CD14-positive monocyte (primary cell): ENCODE measurements around the gene VAMP3. TPM values are rescaled to one million over a fixed set of nuclear protein-coding genes. Genes with fewer than 3 reads are reported as not detected.

Experiments
- DNase-seq, 3 donors: peaks; one replicate each; pipeline ENCODE4 v3.0.0-alpha.2; 2011 to 2022
- H2AFZ ChIP-seq: 2 replicates; pipeline ENCODE4 v1.6.0; 2012; ENCODE audit warnings: mild to moderate bottlenecking, low read depth, low read length, inconsistent platforms; ENCODE audit not compliant: insufficient read depth, poor library complexity, severe bottlenecking
- H3K27ac ChIP-seq, 2 donors: 1 replicate in 1 of 2; 2 replicates in 1 of 2; pipeline ENCODE4 v1.5.1; 2012 to 2013; ENCODE audit warnings: low read length in 2 of 2, control low read depth in 1 of 2, inconsistent platforms in 1 of 2, low read depth in 1 of 2, mild to moderate bottlenecking in 1 of 2
- H3K27me3 ChIP-seq, 2 donors: one replicate each; pipeline versions ENCODE4 v1.6.0 to v1.6.1; 2011 to 2013; ENCODE audit warnings: low read length in 2 of 2; ENCODE audit not compliant: control insufficient read depth in 2 of 2, insufficient read depth in 2 of 2
- H3K36me3 ChIP-seq, 2 donors: replicated peaks in 1 of 2; 1 replicate in 1 of 2; 2 replicates in 1 of 2; pipeline versions ENCODE4 v1.5.1 to v1.6.1; 2012 to 2013; ENCODE audit warnings: low read length in 2 of 2, control low read depth in 1 of 2, inconsistent platforms in 1 of 2, mild to moderate bottlenecking in 1 of 2; ENCODE audit not compliant: insufficient read depth in 2 of 2, control insufficient read depth in 1 of 2
- H3K4me1 ChIP-seq, 2 donors: 1 replicate in 1 of 2; 2 replicates in 1 of 2; pipeline versions ENCODE4 v1.5.1 to v1.6.1; 2012 to 2013; ENCODE audit warnings: low read length in 2 of 2, control low read depth in 1 of 2, inconsistent platforms in 1 of 2, mild to moderate bottlenecking in 1 of 2, moderate library complexity in 1 of 2; ENCODE audit not compliant: insufficient read depth in 2 of 2, control insufficient read depth in 1 of 2
- H3K4me2 ChIP-seq: replicated peaks from 2 replicates; pipeline ENCODE3; 2012; ENCODE audit warnings: low read length, moderate library complexity, mild to moderate bottlenecking; ENCODE audit not compliant: poor library complexity, severe bottlenecking; ENCODE audit errors: extremely low read depth
- H3K4me3 ChIP-seq, 3 experiments: fragments of 200-600 bp in 1 of 3; sonication (generic) in 1 of 3; replicated peaks in 1 of 3; 1 replicate in 2 of 3; 2 replicates in 1 of 3; pipeline ENCODE4 v1.5.1; 2011 to 2013; ENCODE audit warnings: low read length in 3 of 3, mild to moderate bottlenecking in 3 of 3, control low read depth in 2 of 3, low read depth in 2 of 3, inconsistent platforms in 1 of 3, moderate library complexity in 1 of 3
- H3K79me2 ChIP-seq: 2 replicates; pipeline ENCODE4 v1.6.0; 2012; ENCODE audit warnings: mild to moderate bottlenecking, control low read depth, inconsistent platforms, low read length, moderate library complexity; ENCODE audit not compliant: insufficient read depth
- H3K9ac ChIP-seq: 2 replicates; pipeline ENCODE4 v1.6.0; 2017; ENCODE audit warnings: low read length, mild to moderate bottlenecking; ENCODE audit not compliant: insufficient read depth, poor library complexity, severe bottlenecking
- H3K9me3 ChIP-seq, 2 donors: replicated peaks in 1 of 2; 1 replicate in 1 of 2; 2 replicates in 1 of 2; pipeline versions ENCODE4 v1.5.1 to v1.6.1; 2012 to 2013; ENCODE audit warnings: low read length in 2 of 2, control low read depth in 1 of 2; ENCODE audit not compliant: control insufficient read depth in 1 of 2, insufficient read depth in 1 of 2
- H4K20me1 ChIP-seq: 2 replicates; pipeline ENCODE4 v1.6.0; 2012; ENCODE audit warnings: mild to moderate bottlenecking, low read length, control low read depth, moderate library complexity; ENCODE audit not compliant: insufficient read depth
- H3K27ac Mint-ChIP-seq, 7 donors: one replicate each; pipeline ENCODE4 v1.8.0; 2020; ENCODE audit warnings: mild to moderate bottlenecking in 7 of 7, mixed read lengths in 7 of 7, moderate library complexity in 6 of 7, inconsistent platforms in 2 of 7
- H3K27me3 Mint-ChIP-seq, 3 donors: one replicate each; pipeline ENCODE4 v1.8.0; 2021 to 2022; ENCODE audit warnings: low read depth in 3 of 3, mild to moderate bottlenecking in 3 of 3, mixed read lengths in 3 of 3, moderate library complexity in 3 of 3, inconsistent platforms in 1 of 3
- H3K36me3 Mint-ChIP-seq, 2 donors: one replicate each; pipeline ENCODE4 v1.8.0; 2020; ENCODE audit warnings: mixed read lengths in 2 of 2, inconsistent platforms in 1 of 2, mild to moderate bottlenecking in 1 of 2
- H3K4me1 Mint-ChIP-seq: one replicate; pipeline ENCODE4 v1.8.0; 2020; ENCODE audit warnings: mild to moderate bottlenecking, mixed read lengths
- H3K4me3 Mint-ChIP-seq, 2 donors: one replicate each; pipeline ENCODE4 v1.8.0; 2020; ENCODE audit warnings: mild to moderate bottlenecking in 2 of 2, mixed read lengths in 2 of 2, moderate library complexity in 1 of 2
- H3K9me3 Mint-ChIP-seq, 7 donors: one replicate each; pipeline ENCODE4 v1.8.0; 2020 to 2022; ENCODE audit warnings: mixed read lengths in 7 of 7, mild to moderate bottlenecking in 6 of 7, moderate library complexity in 6 of 7, inconsistent platforms in 2 of 7
- WGBS: methylation state at CpG from one replicate; pipeline ENCODE4 v1.1.5; 2013; ENCODE audit warnings: missing lambda C conversion rate; ENCODE audit not compliant: insufficient coverage; 5-methylcytosine and 5-hydroxymethylcytosine counted together
- intact Hi-C, 2 donors: fragments of 100-400 bp; cut with micrococcal nuclease; formaldehyde crosslinking; loops; one replicate each; pipeline versions ENCODE4 v1.15.0 to v1.15.1; 2023
- polyA plus RNA-seq, 3 donors: library from polyadenylated mRNA; depleted of rRNA in 1 of 3; unstranded in 2 of 3; stranded (reverse) in 1 of 3; fragments of 300-500 nt in 2 of 3; fragments of >200 nt in 1 of 3; fragmentation: Illumina TruSeq in 2 of 3; gene quantifications; 1 replicate in 2 of 3; 2 replicates in 1 of 3; pipeline ENCODE4 v1.2.3, GENCODE V29; 2012 to 2021
- TF ChIP-seq, protein P1 (sequence below): fragments of 200-600 bp; IDR thresholded peaks from one replicate; pipeline ENCODE4 v1.8.0; 2022; ENCODE audit warnings: antibody characterized with exemption, mild to moderate bottlenecking

Gene VAMP3
- polyA plus RNA-seq, 3 donors, result 106 to 149 (median 138) TPM

DNA sequence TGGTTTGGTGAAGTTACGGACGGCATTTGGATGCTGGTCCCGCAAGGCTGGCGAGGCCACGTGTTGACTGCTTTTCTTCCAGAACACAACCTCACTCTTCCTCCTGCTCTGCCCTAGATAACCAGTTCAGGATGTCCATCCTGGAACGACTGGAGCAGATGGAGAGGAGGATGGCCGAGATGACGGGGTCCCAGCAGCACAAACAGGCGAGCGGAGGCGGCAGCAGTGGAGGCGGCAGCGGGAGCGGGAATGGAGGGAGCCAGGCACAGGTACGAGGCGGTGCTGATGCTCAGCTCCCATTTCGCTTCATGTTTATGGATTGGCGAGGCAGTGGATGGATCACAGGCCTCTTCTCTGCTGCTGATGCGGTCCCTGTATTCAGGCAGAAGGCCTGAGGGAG, 38.8 kb upstream of the VAMP3 start:
- Histone ChIP-seq H3K79me2 (no peaks in the 10 kb centered on the region), H2AFZ (no peak overlapping the region), H3K36me3 (no peaks in the 10 kb centered on the region), H3K4me2 (no peak overlapping the region), H3K9me3 (no peaks in the 10 kb centered on the region), H3K27me3 (no peaks in the 10 kb centered on the region), H3K4me1 (peaks cover 13 to 15% of the 10 kb centered on the region in 2 donors), H4K20me1 (no peaks in the 10 kb centered on the region), H3K4me3 (no peak overlapping the region), H3K27ac (no peak overlapping the region), H3K9ac (no peak overlapping the region)
- no peak overlapping the region for H3K27ac Mint-ChIP-seq
- no peak for DNase-seq
- TF ChIP-seq, protein P1, sequence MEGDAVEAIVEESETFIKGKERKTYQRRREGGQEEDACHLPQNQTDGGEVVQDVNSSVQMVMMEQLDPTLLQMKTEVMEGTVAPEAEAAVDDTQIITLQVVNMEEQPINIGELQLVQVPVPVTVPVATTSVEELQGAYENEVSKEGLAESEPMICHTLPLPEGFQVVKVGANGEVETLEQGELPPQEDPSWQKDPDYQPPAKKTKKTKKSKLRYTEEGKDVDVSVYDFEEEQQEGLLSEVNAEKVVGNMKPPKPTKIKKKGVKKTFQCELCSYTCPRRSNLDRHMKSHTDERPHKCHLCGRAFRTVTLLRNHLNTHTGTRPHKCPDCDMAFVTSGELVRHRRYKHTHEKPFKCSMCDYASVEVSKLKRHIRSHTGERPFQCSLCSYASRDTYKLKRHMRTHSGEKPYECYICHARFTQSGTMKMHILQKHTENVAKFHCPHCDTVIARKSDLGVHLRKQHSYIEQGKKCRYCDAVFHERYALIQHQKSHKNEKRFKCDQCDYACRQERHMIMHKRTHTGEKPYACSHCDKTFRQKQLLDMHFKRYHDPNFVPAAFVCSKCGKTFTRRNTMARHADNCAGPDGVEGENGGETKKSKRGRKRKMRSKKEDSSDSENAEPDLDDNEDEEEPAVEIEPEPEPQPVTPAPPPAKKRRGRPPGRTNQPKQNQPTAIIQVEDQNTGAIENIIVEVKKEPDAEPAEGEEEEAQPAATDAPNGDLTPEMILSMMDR, result no peak
- 98% methylated on average over 10 of the region's 19 CpGs for WGBS
- H3K9me3 Mint-ChIP-seq, result peaks cover 0 to 3% (median 0%) of the 10 kb centered on the region in 7 donors
- H3K36me3 Mint-ChIP-seq, result no peaks in the 10 kb centered on the region
- H3K27me3 Mint-ChIP-seq, result peaks cover 1 to 3% (median 1%) of the 10 kb centered on the region in 3 donors
- intact Hi-C loops, result no loop called here
- H3K4me1 Mint-ChIP-seq, result peaks cover 25% of the 10 kb centered on the region
- H3K4me3 Mint-ChIP-seq, result no peak overlapping the region

DNA sequence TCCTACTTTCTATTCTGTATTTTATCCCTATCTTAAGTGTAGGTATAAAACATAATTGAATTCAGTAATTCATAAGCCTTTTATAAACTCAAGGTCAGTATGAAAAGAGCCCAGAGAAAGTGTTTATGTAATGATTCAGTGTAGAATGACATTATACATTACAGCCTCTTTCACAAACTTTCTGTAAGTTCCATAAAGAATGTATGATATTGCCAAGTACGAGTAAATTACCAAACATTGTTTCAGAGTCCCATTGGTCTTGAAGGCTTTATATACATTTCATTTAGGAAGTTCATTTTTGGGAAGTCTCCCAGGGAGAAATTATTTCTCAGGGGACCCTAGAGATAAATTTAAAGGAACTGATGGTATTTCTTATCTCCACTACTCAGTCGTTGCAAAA, 37.8 kb upstream of the VAMP3 start:
- intact Hi-C loops, result no loop called here
- Mint-ChIP-seq H3K27ac (no peak overlapping the region), H3K4me1 (peaks cover 25% of the 10 kb centered on the region), H3K27me3 (peaks cover 1 to 3% (median 1%) of the 10 kb centered on the region in 3 donors), H3K36me3 (no peaks in the 10 kb centered on the region), H3K9me3 (peaks cover 0 to 3% (median 0%) of the 10 kb centered on the region in 7 donors), H3K4me3 (no peak overlapping the region)
- no peaks in the 10 kb centered on the region for H3K27me3 ChIP-seq
- TF ChIP-seq, protein P1, result no peak
- H2AFZ ChIP-seq, result no peak overlapping the region
- peaks cover 13 to 15% of the 10 kb centered on the region in 2 donors for H3K4me1 ChIP-seq
- H3K9ac ChIP-seq, result no peak overlapping the region
- no peak overlapping the region for H3K4me3 ChIP-seq
- no peaks in the 10 kb centered on the region for H3K9me3 ChIP-seq
- no peak overlapping the region for H3K27ac ChIP-seq
- DNase-seq, result no peak
- no peak overlapping the region for H3K4me2 ChIP-seq
- no peaks in the 10 kb centered on the region for H4K20me1 ChIP-seq
- no peaks in the 10 kb centered on the region for H3K79me2 ChIP-seq
- no CpG with 5 or more reads among the region's 2 CpGs for WGBS
- H3K36me3 ChIP-seq, result no peaks in the 10 kb centered on the region
